Tibial nerve (tissue), 4 donors: ENCODE data around the gene RPA1. TPM values are rescaled to one million over a fixed set of nuclear protein-coding genes. Genes with fewer than 3 reads are reported as not detected.

Experiments used
- DNase-seq, 2 donors: peaks; one replicate each; pipeline ENCODE4 v3.0.0-alpha.2; 2019; ENCODE audit warnings: low spot score in 2 of 2
- H3K27ac ChIP-seq, 4 donors: fragments of 200-600 bp; sonication (generic) in 3 of 4; one replicate each; pipeline ENCODE4 v1.5.1; 2017 to 2019; ENCODE audit warnings: mild to moderate bottlenecking in 1 of 4
- H3K27me3 ChIP-seq, 2 donors: fragments of 200-600 bp; sonication (generic) in 1 of 2; one replicate each; pipeline versions ENCODE4 v1.5.1 to v1.6.0; 2017 to 2019
- H3K36me3 ChIP-seq, 3 donors: fragments of 200-600 bp; sonication (generic); one replicate each; pipeline ENCODE4 v1.5.1; 2018 to 2019
- H3K4me1 ChIP-seq, 4 donors: fragments of 200-600 bp; sonication (generic) in 3 of 4; one replicate each; pipeline ENCODE4 v1.5.1; 2017 to 2019
- H3K4me3 ChIP-seq, 4 donors: fragments of 200-600 bp; sonication (generic) in 3 of 4; one replicate each; pipeline ENCODE4 v1.5.1; 2017 to 2019; ENCODE audit warnings: mild to moderate bottlenecking in 1 of 4, moderate library complexity in 1 of 4
- H3K9me3 ChIP-seq, 4 donors: fragments of 200-600 bp; sonication (generic) in 3 of 4; one replicate each; pipeline ENCODE4 v1.5.1; 2017 to 2019
- CTCF ChIP-seq, 5 experiments: fragments of 200-600 bp in 3 of 5; fragments of 450-650 bp in 2 of 5; sonication (generic) in 3 of 5; IDR thresholded peaks; one replicate each; pipeline ENCODE4 v1.5.1; 2016 to 2019; ENCODE audit warnings: antibody characterized with exemption in 5 of 5, mild to moderate bottlenecking in 3 of 5, moderate library complexity in 2 of 5
- EP300 ChIP-seq, 2 donors: sonication (generic); formaldehyde crosslinking; IDR thresholded peaks; one replicate each; pipeline ENCODE4 v1.6.1; 2017; ENCODE audit warnings: antibody characterized with exemption in 2 of 2, mild to moderate bottlenecking in 1 of 2
- POLR2A ChIP-seq, 2 donors: fragments of 450-650 bp; IDR thresholded peaks; one replicate each; pipeline ENCODE4 v1.6.1; 2017; ENCODE audit warnings: antibody characterized with exemption in 2 of 2, mild to moderate bottlenecking in 2 of 2, moderate library complexity in 2 of 2
- WGBS, 2 donors: methylation state at CpG; one replicate each; pipeline ENCODE4 v1.1.5; 2018; 5-methylcytosine and 5-hydroxymethylcytosine counted together
- total RNA-seq, 4 donors: library from RNA; depleted of rRNA; stranded (reverse); fragments of >200 nt; gene quantifications; one replicate each; pipeline ENCODE4 v1.1.0, GENCODE V29; 2016

RPA1 gene
- total RNA-seq, 4 donors from 2014 or later = 18.0 to 31.0 (median 26.7) TPM

- no peak for TF ChIP-seq POLR2A (IDR thresholded peaks at IDR 0.05)
- TF ChIP-seq CTCF (IDR thresholded peaks at IDR 0.05) = no peak
- no peak for TF ChIP-seq EP300 (IDR thresholded peaks at IDR 0.05)
- H3K36me3 ChIP-seq = peaks cover 0 to 15% (median 0%) of the 10 kb centered on the region in 3 donors
- H3K9me3 ChIP-seq = no peaks in the 10 kb centered on the region
- H3K27me3 ChIP-seq = no peaks in the 10 kb centered on the region
- H3K4me3 ChIP-seq = no peak overlapping the region
- no peak for DNase-seq
- peaks cover 0 to 22% (median 8%) of the 10 kb centered on the region in 4 donors for H3K4me1 ChIP-seq
- no peak overlapping the region for H3K27ac ChIP-seq
- 56 to 57% methylated on average over 27 of the region's 27 CpGs for WGBS, 2 donors
These were observed 110.4 kb downstream of the RPA1 start for GRCh38 chr17:1939981-1940809.

- H3K9me3 ChIP-seq = no peaks in the 10 kb centered on the region
- no peak for DNase-seq
- 48 to 85% methylated on average over 10 of the region's 10 CpGs for WGBS, 2 donors
These were observed 111.0 kb downstream of the RPA1 start for GRCh38 chr17:1940810-1941185.

GRCh38 chr17:1941272-1942065 is 111.7 kb downstream of the RPA1 start:
- no peaks in the 10 kb centered on the region for H3K27me3 ChIP-seq
- no peaks in the 10 kb centered on the region for H3K9me3 ChIP-seq
- DNase-seq = no peak
- no peak overlapping the region for H3K4me3 ChIP-seq
- no peak overlapping the region for H3K27ac ChIP-seq
- no peak for TF ChIP-seq EP300 (IDR thresholded peaks at IDR 0.05)
- no peak for TF ChIP-seq POLR2A (IDR thresholded peaks at IDR 0.05)
- no peak for TF ChIP-seq CTCF (IDR thresholded peaks at IDR 0.05)
- WGBS, 2 donors = 28 to 36% methylated on average over 9 to 19 of the region's 23 CpGs
- peaks cover 0 to 22% (median 8%) of the 10 kb centered on the region in 4 donors for H3K4me1 ChIP-seq
- H3K36me3 ChIP-seq = peaks cover 0 to 10% (median 0%) of the 10 kb centered on the region in 3 donors

More at GRCh38 chr17:1940810-1941185, 111.0 kb downstream of the RPA1 start:
- H3K27me3 ChIP-seq = no peaks in the 10 kb centered on the region
- H3K4me1 ChIP-seq = peaks cover 0 to 22% (median 8%) of the 10 kb centered on the region in 4 donors
- TF ChIP-seq POLR2A (IDR thresholded peaks at IDR 0.05) (no peak), EP300 (IDR thresholded peaks at IDR 0.05) (no peak), CTCF (IDR thresholded peaks at IDR 0.05) (no peak)
- H3K27ac ChIP-seq = no peak overlapping the region
- peaks cover 0 to 15% (median 0%) of the 10 kb centered on the region in 3 donors for H3K36me3 ChIP-seq
- no peak overlapping the region for H3K4me3 ChIP-seq

- no peak for DNase-seq
- Histone ChIP-seq H3K27me3 (no peaks in the 10 kb centered on the region), H3K4me3 (no peak overlapping the region), H3K9me3 (no peaks in the 10 kb centered on the region), H3K4me1 (peaks cover 0 to 22% (median 8%) of the 10 kb centered on the region in 4 donors), H3K36me3 (peaks cover 0 to 6% (median 0%) of the 10 kb centered on the region in 3 donors), H3K27ac (no peak overlapping the region)
- 33 to 50% methylated on average over 7 of the region's 7 CpGs for WGBS, 2 donors
- no peak for TF ChIP-seq POLR2A (IDR thresholded peaks at IDR 0.05)
These were observed 112.2 kb downstream of the RPA1 start for GRCh38 chr17:1942066-1942365.

- WGBS, 2 donors = 83 to 98% methylated on average over 12 to 17 of the region's 21 CpGs
- H3K27me3 ChIP-seq = no peaks in the 10 kb centered on the region
- TF ChIP-seq CTCF (IDR thresholded peaks at IDR 0.05) (no peak), EP300 (IDR thresholded peaks at IDR 0.05) (no peak), POLR2A (IDR thresholded peaks at IDR 0.05) (no peak)
These were observed 113.0 kb downstream of the RPA1 start for GRCh38 chr17:1942666-1943435.

More at GRCh38 chr17:1942666-1943435, 113.0 kb downstream of the RPA1 start:
- no peaks in the 10 kb centered on the region for H3K36me3 ChIP-seq
- no peak for DNase-seq
- no peaks in the 10 kb centered on the region for H3K9me3 ChIP-seq
- H3K4me3 ChIP-seq = no peak overlapping the region
- H3K27ac ChIP-seq = no peak overlapping the region
- peaks cover 0 to 22% (median 8%) of the 10 kb centered on the region in 4 donors for H3K4me1 ChIP-seq
